SK-N-SH treated with all-trans-retinoic acid at 6 μM for 48 hours (cell line): ENCODE measurements around the gene ARF3.

ENCODE experiments used
- CREB5 ChIP-seq: fragments of 250-450 bp; sonication (Bioruptor Pico); IDR thresholded peaks from 2 replicates; pipeline ENCODE4 v1.5.1; 2020; ENCODE audit warnings: low read depth, mild to moderate bottlenecking, moderate library complexity
- OSR1 ChIP-seq: fragments of 250-450 bp; sonication (Bioruptor Pico); IDR thresholded peaks from 2 replicates; pipeline ENCODE4 v1.8.0; 2022; ENCODE audit warnings: moderate library complexity, mild to moderate bottlenecking, inconsistent platforms
- PATZ1 ChIP-seq: fragments of 250-450 bp; sonication (Bioruptor Pico); IDR thresholded peaks from 2 replicates; pipeline ENCODE4 v1.8.0; 2020; ENCODE audit warnings: mild to moderate bottlenecking, moderate library complexity, borderline replicate concordance
- POU6F1 ChIP-seq: fragments of 250-450 bp; sonication (Bioruptor Pico); IDR thresholded peaks from 2 replicates; pipeline ENCODE4 v1.8.0; 2021; ENCODE audit warnings: low read depth, mild to moderate bottlenecking, moderate library complexity, borderline replicate concordance
- RARB ChIP-seq: fragments of 250-450 bp; sonication (Bioruptor Pico); IDR thresholded peaks from 2 replicates; pipeline ENCODE4 v1.8.0; 2021; ENCODE audit warnings: mild to moderate bottlenecking, moderate library complexity
- SNAI2 ChIP-seq: fragments of 250-450 bp; sonication (Bioruptor Pico); IDR thresholded peaks from 2 replicates; pipeline ENCODE4 v1.5.0; 2020; ENCODE audit warnings: mild to moderate bottlenecking, moderate library complexity
- TSHZ2 ChIP-seq: fragments of 250-450 bp; sonication (Bioruptor Pico); IDR thresholded peaks from 2 replicates; pipeline ENCODE4 v1.5.0; 2020; ENCODE audit warnings: mild to moderate bottlenecking, moderate library complexity
- ZC3H10 ChIP-seq: fragments of 250-450 bp; sonication (Bioruptor Pico); IDR thresholded peaks from 2 replicates; pipeline ENCODE4 v1.5.1; 2021; ENCODE audit warnings: mild to moderate bottlenecking, moderate library complexity
- ZFP3 ChIP-seq: fragments of 250-450 bp; sonication (Bioruptor Pico); IDR thresholded peaks from 2 replicates; pipeline ENCODE4 v1.5.0; 2020; ENCODE audit warnings: mild to moderate bottlenecking, moderate library complexity
- ZFP30 ChIP-seq: fragments of 450-650 bp; formaldehyde crosslinking; IDR thresholded peaks from 2 replicates; pipeline ENCODE4 v1.5.0; 2022; ENCODE audit warnings: mild to moderate bottlenecking, moderate library complexity
- ZNF70 ChIP-seq: fragments of 450-650 bp; formaldehyde crosslinking; IDR thresholded peaks from 2 replicates; pipeline ENCODE4 v1.5.0; 2020; ENCODE audit warnings: mild to moderate bottlenecking, moderate library complexity

- no peak for TF ChIP-seq ZC3H10
- no peak for TF ChIP-seq TSHZ2 (CRISPR knock-in tag)
- TF ChIP-seq SNAI2 (CRISPR knock-in tag), result no peak
- TF ChIP-seq ZNF70 (CRISPR knock-in tag), result no peak
- no peak for TF ChIP-seq ZFP3
- no peak for TF ChIP-seq ZFP30 (CRISPR knock-in tag)
- TF ChIP-seq RARB, result no peak
- TF ChIP-seq CREB5 (CRISPR knock-in tag), result no peak
- TF ChIP-seq OSR1 (CRISPR knock-in tag), result no peak
- no peak for TF ChIP-seq PATZ1 (CRISPR knock-in tag)
- no peak for TF ChIP-seq POU6F1 (CRISPR knock-in tag)
Observed at GRCh38 chr12:48954061-48954460, 3.2 kb downstream of the ARF3 start.
